ENCODE data around the gene MYORG. TPM values are rescaled to one million over a fixed set of nuclear protein-coding genes. Genes with fewer than 3 reads are reported as not detected.

Gene MYORG
- polyA plus RNA-seq (2011; rRNA removed) (0.21 and 0.22 TPM in 2 replicates), polyA minus RNA-seq (2011; rRNA and poly(A)+ RNA removed) (0.14 and 0.41 TPM in 2 replicates)

DNA sequence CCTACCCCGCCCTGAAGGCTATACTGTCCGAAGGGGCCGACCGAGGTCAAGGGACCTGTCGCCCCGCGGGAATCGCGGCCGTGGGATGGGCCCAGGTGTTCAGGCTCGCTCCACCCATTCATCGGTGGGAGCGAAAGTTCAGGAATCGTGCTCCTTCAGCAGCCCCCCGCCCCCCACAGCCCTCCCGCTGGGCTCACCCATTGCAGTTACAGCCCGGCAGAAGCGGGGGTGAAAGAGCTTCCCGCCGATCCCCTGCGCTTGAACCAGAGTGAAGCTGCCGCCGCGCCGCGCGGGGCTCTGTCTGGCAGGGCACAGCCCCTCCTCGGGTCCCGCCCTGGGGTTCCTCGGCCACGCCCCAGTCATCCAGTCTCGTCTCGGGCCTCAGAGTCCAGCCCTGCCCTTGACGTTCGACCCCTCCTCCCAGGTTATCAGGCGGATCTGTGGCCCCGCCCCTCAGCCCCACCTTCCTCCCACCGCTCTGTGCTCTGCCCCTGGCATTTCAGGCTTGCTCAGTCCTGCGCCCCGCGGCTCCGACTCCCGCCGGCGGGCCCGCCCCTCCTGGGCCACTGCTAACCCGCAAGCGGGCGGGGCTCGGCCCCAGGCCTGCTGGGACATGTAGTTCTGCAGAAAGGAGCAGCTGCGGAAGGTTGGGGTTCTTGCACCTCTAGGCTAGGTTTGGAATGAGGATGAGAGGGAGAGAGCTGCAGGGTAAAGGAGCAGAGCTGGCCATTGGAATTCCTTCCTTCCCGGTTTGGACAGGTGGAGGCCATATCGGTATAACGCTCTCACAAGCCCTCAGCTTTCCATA, at the start of gene MYORG:
Gene MYORG, minus strand, starts transcription at position 303 of the 808 bp plus-strand sequence. CDS start 3,955 bp downstream, outside the sequence.
- CTCF ChIA-PET = interaction anchor here (0.9 to 6.6 kb wide), 7 partner anchors 27 to 303 kb away, joined by 3 to 59 read pairs (median 3); no protein-coding TSS in a partner anchor
- H3K27me3 ChIP-seq (ENCODE audit: control insufficient read depth, insufficient read depth, low read length) = peaks cover 7% of the 10 kb centered on the region
- peak; percentile 50 for DNase-seq (ENCODE audit: low read depth)
- POLR2A ChIA-PET = interaction anchor here (0.6 kb wide), 1 partner anchor 26 kb away, joined by 4 read pairs; no protein-coding TSS in a partner anchor
- peak within 1 kb of the TSS; percentile 57 for H3K4me3 ChIP-seq (ENCODE audit: low read depth, low read length)
- no peaks in the 10 kb centered on the region for H3K36me3 ChIP-seq (ENCODE audit: control insufficient read depth, insufficient read depth, low read length)
- TF ChIP-seq, protein P1, sequence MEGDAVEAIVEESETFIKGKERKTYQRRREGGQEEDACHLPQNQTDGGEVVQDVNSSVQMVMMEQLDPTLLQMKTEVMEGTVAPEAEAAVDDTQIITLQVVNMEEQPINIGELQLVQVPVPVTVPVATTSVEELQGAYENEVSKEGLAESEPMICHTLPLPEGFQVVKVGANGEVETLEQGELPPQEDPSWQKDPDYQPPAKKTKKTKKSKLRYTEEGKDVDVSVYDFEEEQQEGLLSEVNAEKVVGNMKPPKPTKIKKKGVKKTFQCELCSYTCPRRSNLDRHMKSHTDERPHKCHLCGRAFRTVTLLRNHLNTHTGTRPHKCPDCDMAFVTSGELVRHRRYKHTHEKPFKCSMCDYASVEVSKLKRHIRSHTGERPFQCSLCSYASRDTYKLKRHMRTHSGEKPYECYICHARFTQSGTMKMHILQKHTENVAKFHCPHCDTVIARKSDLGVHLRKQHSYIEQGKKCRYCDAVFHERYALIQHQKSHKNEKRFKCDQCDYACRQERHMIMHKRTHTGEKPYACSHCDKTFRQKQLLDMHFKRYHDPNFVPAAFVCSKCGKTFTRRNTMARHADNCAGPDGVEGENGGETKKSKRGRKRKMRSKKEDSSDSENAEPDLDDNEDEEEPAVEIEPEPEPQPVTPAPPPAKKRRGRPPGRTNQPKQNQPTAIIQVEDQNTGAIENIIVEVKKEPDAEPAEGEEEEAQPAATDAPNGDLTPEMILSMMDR (IDR thresholded peaks at IDR 0.05; ENCODE audit: insufficient read depth, low read depth, low read length) = no peak

DNA sequence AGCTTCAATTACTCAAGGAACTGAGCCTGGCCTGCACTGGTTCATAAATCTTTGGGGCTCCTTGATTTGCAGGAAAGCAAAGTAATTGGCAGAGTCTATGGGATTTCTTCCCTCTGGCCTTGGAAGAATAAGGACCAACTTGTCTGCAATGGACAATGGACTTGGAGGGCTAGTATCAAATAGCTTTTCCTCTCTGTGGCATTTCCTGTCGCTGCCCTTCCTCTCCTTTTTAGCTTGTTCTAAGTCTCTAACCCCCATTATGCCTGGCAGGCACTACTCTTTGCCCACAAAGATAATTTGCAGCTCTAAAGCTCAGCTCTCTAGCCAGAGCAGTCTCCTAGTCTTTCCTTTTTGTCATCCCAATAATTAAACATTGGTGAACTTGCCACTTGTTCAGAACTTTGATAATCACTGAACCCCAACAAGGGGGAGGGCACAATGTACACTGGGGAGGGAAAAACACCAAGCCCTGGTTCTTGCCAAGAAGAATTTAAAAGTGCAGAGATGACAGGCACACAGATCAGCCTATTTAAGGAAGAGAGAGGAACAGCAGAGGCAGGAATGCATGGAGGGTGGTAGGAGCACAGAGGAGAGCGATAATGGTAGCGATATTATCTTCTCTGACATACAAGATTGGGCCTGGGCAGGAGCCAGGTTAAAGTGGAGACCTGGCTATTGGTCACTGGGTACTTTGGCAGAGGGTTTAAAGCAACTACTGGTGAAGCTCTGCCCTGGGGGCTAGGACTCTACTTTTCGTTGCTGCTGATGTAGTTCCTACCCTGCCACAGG, 43.2 kb upstream of the MYORG start:
- CTCF ChIA-PET = interaction anchor here (1.7 kb wide), 1 partner anchor 15 kb away, joined by 9 read pairs; no protein-coding TSS in a partner anchor
- H3K36me3 ChIP-seq (ENCODE audit: control insufficient read depth, insufficient read depth, low read length) = no peaks in the 10 kb centered on the region
- POLR2A ChIA-PET = no interaction called here
- H3K4me3 ChIP-seq (ENCODE audit: low read depth, low read length) = no peak overlapping the region
- DNase-seq (ENCODE audit: low read depth) = no peak
- TF ChIP-seq, protein P1 (IDR thresholded peaks at IDR 0.05; ENCODE audit: insufficient read depth, low read depth, low read length) = no peak
- H3K27me3 ChIP-seq (ENCODE audit: control insufficient read depth, insufficient read depth, low read length) = no peaks in the 10 kb centered on the region

DNA sequence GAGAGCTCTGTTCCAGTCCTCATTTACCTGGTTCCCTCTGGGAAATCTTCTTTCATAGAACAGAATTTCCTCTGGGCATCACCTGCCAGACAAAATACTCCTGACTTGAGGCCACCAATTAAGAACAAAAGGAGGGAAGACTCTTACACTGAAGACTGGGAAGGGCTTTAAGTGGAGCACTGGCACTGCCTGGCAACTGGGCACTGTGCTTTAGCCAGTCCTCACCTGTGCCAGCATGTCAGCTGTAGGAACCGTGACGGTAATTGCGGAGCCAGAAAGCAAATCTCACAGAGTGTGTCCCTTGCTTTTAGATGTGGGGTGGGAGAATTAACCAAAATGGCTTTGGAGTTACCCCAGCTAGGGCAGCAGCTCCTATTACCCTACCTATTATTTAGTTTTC, 41.0 kb upstream of the MYORG start:
- DNase-seq (ENCODE audit: low read depth) = no peak
- no peaks in the 10 kb centered on the region for H3K27me3 ChIP-seq (ENCODE audit: control insufficient read depth, insufficient read depth, low read length)
- POLR2A ChIA-PET = no interaction called here
- TF ChIP-seq, protein P1 (IDR thresholded peaks at IDR 0.05; ENCODE audit: insufficient read depth, low read depth, low read length) = no peak
- H3K4me3 ChIP-seq (ENCODE audit: low read depth, low read length) = no peak overlapping the region
- no peaks in the 10 kb centered on the region for H3K36me3 ChIP-seq (ENCODE audit: control insufficient read depth, insufficient read depth, low read length)
- CTCF ChIA-PET = interaction anchor here (1.0 to 6.4 kb wide), 4 partner anchors 9 to 174 kb away, joined by 5 to 56 read pairs (median 6); no protein-coding TSS in a partner anchor

DNA sequence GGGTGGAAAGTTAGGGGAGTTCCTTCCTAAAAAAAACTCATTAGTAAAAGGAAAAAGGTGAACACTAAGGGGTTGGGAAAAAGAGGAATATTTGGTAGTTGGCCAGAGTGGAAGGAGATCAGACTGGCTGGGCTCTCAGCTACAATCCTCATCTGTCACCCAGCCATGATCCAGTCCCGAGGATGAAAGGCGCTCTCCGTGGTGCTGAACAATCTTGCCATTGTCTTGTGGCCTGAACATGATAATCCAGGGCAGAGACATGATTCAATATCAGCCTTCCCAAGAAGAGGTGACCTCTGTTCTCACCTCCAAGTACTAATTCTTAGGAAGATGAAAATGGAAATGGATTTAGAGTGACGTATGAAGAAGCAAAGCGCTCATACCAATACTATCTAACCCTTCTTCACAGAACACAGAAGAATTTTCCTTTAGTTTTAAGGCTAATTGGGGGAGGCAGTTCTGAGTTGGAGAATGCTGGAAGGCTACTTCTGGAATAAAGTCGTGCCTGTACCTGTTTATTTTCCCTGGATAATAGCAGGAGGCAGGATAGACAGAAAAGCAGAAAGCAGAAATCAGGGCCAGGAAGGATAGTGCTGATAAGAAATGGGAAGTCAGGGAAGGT, 36.6 kb upstream of the MYORG start:
- DNase-seq (ENCODE audit: low read depth) = no peak
- TF ChIP-seq, protein P1 (IDR thresholded peaks at IDR 0.05; ENCODE audit: insufficient read depth, low read depth, low read length) = no peak
- H3K4me3 ChIP-seq (ENCODE audit: low read depth, low read length) = no peak overlapping the region
- ChIA-PET CTCF (interaction anchor here (1.3 to 6.4 kb wide), 3 partner anchors 9 to 36 kb away, joined by 3 to 56 read pairs (median 3); no protein-coding TSS in a partner anchor), POLR2A (no interaction called here)
- H3K36me3 ChIP-seq (ENCODE audit: control insufficient read depth, insufficient read depth, low read length) = no peaks in the 10 kb centered on the region; the same call in 1 of the 2 replicates
- H3K27me3 ChIP-seq (ENCODE audit: control insufficient read depth, insufficient read depth, low read length) = no peaks in the 10 kb centered on the region
